HepG2 (cell line): Measurements from ENCODE around the gene EEF1AKMT4.

Experiments
- CREB1 ChIP-seq, 2 experiments: fragments of 450-650 bp in 1 of 2; IDR thresholded peaks; 2 replicates each; pipeline ENCODE4 v1.6.1; 2016 to 2017; ENCODE audit warnings: control low read depth in 1 of 2, mild to moderate bottlenecking in 1 of 2, missing compliant biosample characterization in 1 of 2, missing genetic modification characterization in 1 of 2
- CREB3 ChIP-seq: sonication (generic); formaldehyde crosslinking; IDR thresholded peaks from 2 replicates; pipeline ENCODE4 v1.5.0; 2020; ENCODE audit warnings: missing genetic modification reagents
- CTCF ChIP-seq: sonication (generic); formaldehyde crosslinking; IDR thresholded peaks from 2 replicates; pipeline ENCODE4 v1.5.0; 2020; ENCODE audit warnings: mild to moderate bottlenecking, missing genetic modification reagents, moderate library complexity
- GABPA ChIP-seq, 2 experiments: IDR thresholded peaks; 2 replicates each; pipeline ENCODE4 v1.6.1; 2011 to 2016; ENCODE audit warnings: low read depth in 2 of 2, low read length in 1 of 2, missing biosample characterization in 1 of 2, missing genetic modification characterization in 1 of 2
- POLR2A ChIP-seq, 2 experiments: IDR thresholded peaks; 2 replicates each; pipeline ENCODE4 v1.6.1; 2011; ENCODE audit warnings: low read depth in 2 of 2, low read length in 2 of 2, mild to moderate bottlenecking in 1 of 2, moderate library complexity in 1 of 2; ENCODE audit not compliant: insufficient read depth in 1 of 2
- ZNF513 ChIP-seq: sonication (generic); formaldehyde crosslinking; conservative IDR thresholded peaks from 2 replicates; pipeline ENCODE4 v1.5.0; 2020; ENCODE audit warnings: missing genetic modification reagents
- ZNF572 ChIP-seq: sonication (generic); formaldehyde crosslinking; IDR thresholded peaks from 2 replicates; pipeline ENCODE4 v1.5.1; 2020; ENCODE audit warnings: mild to moderate bottlenecking, missing genetic modification reagents

GRCh38 chr3:184211297-184211696 lies 38.2 kb upstream of the EEF1AKMT4 start:
- TF ChIP-seq ZNF572 (no peak), ZNF513 (CRISPR knock-in tag) (no peak), CREB3 (CRISPR knock-in tag) (no peak), CREB1 (IDR thresholded peaks at IDR 0.05) (no peak), CREB1 (CRISPR knock-in tag; IDR thresholded peaks at IDR 0.05) (no peak), CTCF (CRISPR knock-in tag) (no peak), GABPA (IDR thresholded peaks at IDR 0.05; ENCODE audit: low read depth, low read length) (no peak), GABPA (CRISPR knock-in tag; IDR thresholded peaks at IDR 0.05; ENCODE audit: low read depth) (no peak), POLR2A (IDR thresholded peaks at IDR 0.05; ENCODE audit: insufficient read depth in 1 of 2, low read depth in 2 of 2, low read length in 2 of 2) (no peak)
